SH-SY5Y (cell line): ENCODE data around the gene SLC10A6.

ENCODE experiments used
- GATA2 ChIP-seq: IDR thresholded peaks from 2 replicates; pipeline ENCODE4 v1.6.1; 2011; ENCODE audit warnings: mild to moderate bottlenecking, low read depth, low read length
- GATA3 ChIP-seq: IDR thresholded peaks from 2 replicates; pipeline ENCODE4 v1.6.1; 2011; ENCODE audit warnings: low read depth, mild to moderate bottlenecking, low read length, moderate library complexity

GRCh38 chr4:86856896-86857295 is 7.7 kb upstream of the SLC10A6 start:
- no peak for TF ChIP-seq GATA2
- no peak for TF ChIP-seq GATA3
